Chondrocyte (in vitro differentiated cells): ENCODE results near the gene SYNRG. TPM values are rescaled to one million over a fixed set of nuclear protein-coding genes. Genes with fewer than 3 reads are reported as not detected.

Experiments used
- DNase-seq: peaks from one replicate; pipeline ENCODE4 v3.0.0; 2021; ENCODE audit warnings: mixed read lengths, low spot score
- H3K27ac Mint-ChIP-seq: one replicate; pipeline ENCODE4 v1.8.0; 2021; ENCODE audit warnings: mild to moderate bottlenecking, moderate library complexity, mixed read lengths; ENCODE audit not compliant: unreplicated experiment
- H3K27me3 Mint-ChIP-seq: 2 replicates; pipeline ENCODE4 v1.8.0; 2021; ENCODE audit warnings: low read depth, mixed read lengths
- H3K36me3 Mint-ChIP-seq: 2 replicates; pipeline ENCODE4 v1.8.0; 2021; ENCODE audit warnings: low read depth, mixed read lengths
- H3K4me1 Mint-ChIP-seq: 2 replicates; pipeline ENCODE4 v1.8.0; 2021; ENCODE audit warnings: low read depth, mild to moderate bottlenecking, mixed read lengths
- H3K4me3 Mint-ChIP-seq: one replicate; pipeline ENCODE4 v1.8.0; 2021; ENCODE audit warnings: mild to moderate bottlenecking, moderate library complexity, mixed read lengths; ENCODE audit not compliant: unreplicated experiment
- H3K9me3 Mint-ChIP-seq: 2 replicates; pipeline ENCODE4 v1.8.0; 2021; ENCODE audit warnings: low read depth, mixed read lengths
- CTCF ChIP-seq: fragments of 200-600 bp; sonication (generic); IDR thresholded peaks from 2 replicates; pipeline ENCODE4 v1.5.0; 2021; ENCODE audit warnings: antibody characterized with exemption, mild to moderate bottlenecking, moderate library complexity
- total RNA-seq: library from RNA; stranded (reverse); gene quantifications from 3 replicates; pipeline ENCODE4 v1.2.1, GENCODE V29; 2021

The SYNRG gene
- total RNA-seq, 1 donor from 2014 or later, result 35.1 TPM

- H3K9me3 Mint-ChIP-seq, result peaks cover 14% of the 10 kb centered on the region
- H3K4me1 Mint-ChIP-seq, result peaks cover 3% of the 10 kb centered on the region
- H3K27ac Mint-ChIP-seq, result no peak overlapping the region
- TF ChIP-seq CTCF, result no peak
- no peaks in the 10 kb centered on the region for H3K27me3 Mint-ChIP-seq
- DNase-seq, result no peak
- H3K4me3 Mint-ChIP-seq, result no peak overlapping the region
- H3K36me3 Mint-ChIP-seq, result peaks cover 29% of the 10 kb centered on the region
These were observed 37.5 kb downstream of the SYNRG start for GRCh38 chr17:37571674-37572073.

DNA sequence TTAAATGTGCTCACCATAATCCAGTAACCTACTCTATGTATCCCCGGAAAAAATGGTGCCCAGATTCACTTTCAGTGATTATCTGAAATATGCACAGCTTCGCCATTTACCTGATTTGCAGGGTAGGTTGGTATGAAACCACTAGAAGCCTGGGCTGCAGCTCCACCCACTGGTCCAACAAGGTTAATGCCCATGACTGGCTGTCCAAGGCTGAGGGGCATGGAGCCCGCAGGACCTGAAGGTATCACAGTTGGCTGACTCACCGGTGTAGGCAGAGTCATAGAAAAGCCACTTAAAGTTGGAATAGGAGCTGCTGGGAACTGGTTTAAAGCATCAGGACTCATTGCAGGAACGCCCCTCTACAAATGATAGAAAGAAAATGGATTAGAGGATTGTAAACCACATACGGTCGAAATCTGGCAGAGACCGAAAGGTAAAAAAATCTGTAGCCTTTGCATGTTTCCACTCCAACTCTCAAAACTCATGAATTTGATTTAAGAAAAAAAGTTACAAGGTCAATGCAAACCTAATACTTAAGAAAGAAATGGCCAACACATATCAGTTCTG, 38.6 kb downstream of the SYNRG start:
- Mint-ChIP-seq H3K27ac (peak overlapping the region; percentile 32), H3K36me3 (peaks cover 31% of the 10 kb centered on the region)

GRCh38 chr17:37568350-37569053, 40.7 kb downstream of the SYNRG start:
- Mint-ChIP-seq H3K4me3 (no peak overlapping the region), H3K27ac (peak overlapping the region; percentile 60), H3K4me1 (peaks cover 3% of the 10 kb centered on the region), H3K36me3 (peaks cover 22% of the 10 kb centered on the region), H3K9me3 (no peaks in the 10 kb centered on the region), H3K27me3 (no peaks in the 10 kb centered on the region)
- no peak for DNase-seq
- no peak for TF ChIP-seq CTCF

More for the DNA sequence above, 38.6 kb downstream of the SYNRG start:
- H3K27me3 Mint-ChIP-seq, result no peaks in the 10 kb centered on the region
- no peak for DNase-seq
- peak; percentile 78 for TF ChIP-seq CTCF
- peaks cover 14% of the 10 kb centered on the region for H3K9me3 Mint-ChIP-seq
- no peak overlapping the region for H3K4me3 Mint-ChIP-seq
- peaks cover 3% of the 10 kb centered on the region for H3K4me1 Mint-ChIP-seq

- no peak for TF ChIP-seq CTCF
- no peak overlapping the region for H3K27ac Mint-ChIP-seq
- H3K4me1 Mint-ChIP-seq, result peaks cover 3% of the 10 kb centered on the region
- H3K4me3 Mint-ChIP-seq, result no peak overlapping the region
- H3K36me3 Mint-ChIP-seq, result peaks cover 22% of the 10 kb centered on the region
- no peaks in the 10 kb centered on the region for H3K9me3 Mint-ChIP-seq
- H3K27me3 Mint-ChIP-seq, result no peaks in the 10 kb centered on the region
- DNase-seq, result no peak
These were observed 41.7 kb downstream of the SYNRG start for GRCh38 chr17:37567538-37567937.

GRCh38 chr17:37567137-37567536, 42.1 kb downstream of the SYNRG start:
- H3K4me3 Mint-ChIP-seq, result no peak overlapping the region
- no peak for DNase-seq
- no peaks in the 10 kb centered on the region for H3K9me3 Mint-ChIP-seq
- H3K27ac Mint-ChIP-seq, result no peak overlapping the region
- H3K27me3 Mint-ChIP-seq, result no peaks in the 10 kb centered on the region
- peaks cover 3% of the 10 kb centered on the region for H3K4me1 Mint-ChIP-seq
- peaks cover 25% of the 10 kb centered on the region for H3K36me3 Mint-ChIP-seq
- TF ChIP-seq CTCF, result no peak
